ENCODE measurements around the gene ATP8A2. TPM values are rescaled to one million over a fixed set of nuclear protein-coding genes. Genes with fewer than 3 reads are reported as not detected.

Gene ATP8A2
- total RNA-seq, 1 experiment from 2014 or later, result not detected

DNA sequence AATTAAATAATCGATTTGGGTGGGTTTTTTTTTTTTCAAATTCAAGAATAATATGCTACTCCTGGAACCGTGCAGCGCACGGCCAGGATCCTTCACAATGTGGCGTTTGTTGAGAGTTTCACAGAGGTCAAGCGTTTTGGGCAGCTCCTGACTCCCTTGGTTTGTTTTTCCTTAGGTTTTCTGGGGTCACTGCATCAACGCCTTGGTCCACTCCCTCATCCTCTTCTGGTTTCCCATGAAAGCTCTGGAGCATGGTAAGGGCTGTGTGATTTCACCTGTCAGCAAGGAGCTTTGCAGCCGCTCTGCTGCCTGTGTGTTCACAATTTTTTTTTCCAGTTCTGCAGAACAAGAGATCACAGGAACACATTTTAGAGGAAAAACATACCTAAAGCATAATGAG is 467.6 kb downstream of the ATP8A2 start:
- in situ Hi-C loops (cut with HindIII; ENCODE audit: low pct_unique_long_range_greater_than_20kb, low sequenced_read_pairs), result no loop called here
- ChIA-PET CTCF (no interaction called here), POLR2A (no interaction called here)
- DNase-seq (ENCODE audit: low read depth, low spot score) (no peak), ATAC-seq (no peak)
- intact Hi-C loops (cut with micrococcal nuclease; ENCODE audit: unreplicated experiment), result no loop called here
- BruUV-seq (replicated peaks), result no TSS peak
- no peak for TF ChIP-seq TCF7L2 (IDR thresholded peaks at IDR 0.05; ENCODE audit: low read depth, low read length)
- TF ChIP-seq SIN3A (IDR thresholded peaks at IDR 0.05; ENCODE audit: borderline replicate concordance, insufficient read depth, low read depth, low read length), result no peak
- TF ChIP-seq, protein P1, sequence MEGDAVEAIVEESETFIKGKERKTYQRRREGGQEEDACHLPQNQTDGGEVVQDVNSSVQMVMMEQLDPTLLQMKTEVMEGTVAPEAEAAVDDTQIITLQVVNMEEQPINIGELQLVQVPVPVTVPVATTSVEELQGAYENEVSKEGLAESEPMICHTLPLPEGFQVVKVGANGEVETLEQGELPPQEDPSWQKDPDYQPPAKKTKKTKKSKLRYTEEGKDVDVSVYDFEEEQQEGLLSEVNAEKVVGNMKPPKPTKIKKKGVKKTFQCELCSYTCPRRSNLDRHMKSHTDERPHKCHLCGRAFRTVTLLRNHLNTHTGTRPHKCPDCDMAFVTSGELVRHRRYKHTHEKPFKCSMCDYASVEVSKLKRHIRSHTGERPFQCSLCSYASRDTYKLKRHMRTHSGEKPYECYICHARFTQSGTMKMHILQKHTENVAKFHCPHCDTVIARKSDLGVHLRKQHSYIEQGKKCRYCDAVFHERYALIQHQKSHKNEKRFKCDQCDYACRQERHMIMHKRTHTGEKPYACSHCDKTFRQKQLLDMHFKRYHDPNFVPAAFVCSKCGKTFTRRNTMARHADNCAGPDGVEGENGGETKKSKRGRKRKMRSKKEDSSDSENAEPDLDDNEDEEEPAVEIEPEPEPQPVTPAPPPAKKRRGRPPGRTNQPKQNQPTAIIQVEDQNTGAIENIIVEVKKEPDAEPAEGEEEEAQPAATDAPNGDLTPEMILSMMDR (IDR thresholded peaks at IDR 0.05), result no peak
- TF ChIP-seq POLR2AphosphoS5 (IDR thresholded peaks at IDR 0.05; ENCODE audit: low read depth, low read length), result no peak
- TF ChIP-seq REST (IDR thresholded peaks at IDR 0.05; ENCODE audit: insufficient read depth in 1 of 2, low read depth in 2 of 2, low read length in 1 of 2), result no peak
- Histone ChIP-seq H3K9me3 (ENCODE audit: control insufficient read depth, insufficient read depth, low read depth, low read length) (no peaks in the 10 kb centered on the region), H3K4me1 (ENCODE audit: control insufficient read depth, insufficient read depth, low read length) (no peaks in the 10 kb centered on the region), H3K27me3 (ENCODE audit: control insufficient read depth, insufficient read depth, low read length) (no peaks in the 10 kb centered on the region), H3K36me3 (ENCODE audit: control insufficient read depth, insufficient read depth, low read length) (no peaks in the 10 kb centered on the region), H3K27ac (ENCODE audit: low read length) (no peak overlapping the region), H3K4me3 (ENCODE audit: low read depth in 2 of 2, low read length in 2 of 2) (no peak overlapping the region)

DNA sequence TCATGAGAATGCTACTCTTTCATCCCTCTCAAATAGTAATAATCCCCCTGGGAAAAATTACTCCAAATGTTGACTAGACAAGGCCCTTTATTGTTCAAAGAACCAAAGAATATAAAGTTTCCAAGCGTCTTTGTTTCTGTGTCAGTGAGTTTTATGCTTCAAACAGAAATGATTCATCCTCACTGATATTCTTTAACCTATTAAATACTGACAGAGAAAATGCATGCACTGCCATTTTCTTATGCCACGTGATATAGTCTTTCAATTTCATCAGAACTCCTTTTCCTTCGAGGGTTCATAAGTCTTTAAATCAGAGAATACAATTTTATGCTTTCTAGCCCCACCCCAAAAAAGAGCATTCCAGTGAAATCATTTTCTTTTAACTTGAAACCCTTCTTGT is 468.5 kb downstream of the ATP8A2 start:
- H3K27me3 ChIP-seq (ENCODE audit: control insufficient read depth, insufficient read depth, low read length), result no peaks in the 10 kb centered on the region
- CTCF ChIA-PET, result no interaction called here
- BruUV-seq (replicated peaks), result no TSS peak

More for the DNA sequence above, 468.5 kb downstream of the ATP8A2 start:
- Histone ChIP-seq H3K9me3 (ENCODE audit: control insufficient read depth, insufficient read depth, low read depth, low read length) (no peaks in the 10 kb centered on the region), H3K36me3 (ENCODE audit: control insufficient read depth, insufficient read depth, low read length) (no peaks in the 10 kb centered on the region), H3K27ac (ENCODE audit: low read length) (no peak overlapping the region), H3K4me1 (ENCODE audit: control insufficient read depth, insufficient read depth, low read length) (no peaks in the 10 kb centered on the region), H3K4me3 (ENCODE audit: low read depth in 2 of 2, low read length in 2 of 2) (no peak overlapping the region)
- ATAC-seq (no peak), DNase-seq (ENCODE audit: low read depth, low spot score) (no peak)
- POLR2A ChIA-PET, result no interaction called here
- in situ Hi-C loops (cut with HindIII; ENCODE audit: low pct_unique_long_range_greater_than_20kb, low sequenced_read_pairs), result no loop called here
- no peak for TF ChIP-seq REST (IDR thresholded peaks at IDR 0.05; ENCODE audit: insufficient read depth in 1 of 2, low read depth in 2 of 2, low read length in 1 of 2)
- TF ChIP-seq, protein P1 (IDR thresholded peaks at IDR 0.05), result no peak
- no peak for TF ChIP-seq SIN3A (IDR thresholded peaks at IDR 0.05; ENCODE audit: borderline replicate concordance, insufficient read depth, low read depth, low read length)
- no peak for TF ChIP-seq TCF7L2 (IDR thresholded peaks at IDR 0.05; ENCODE audit: low read depth, low read length)
- no peak for TF ChIP-seq POLR2AphosphoS5 (IDR thresholded peaks at IDR 0.05; ENCODE audit: low read depth, low read length)
- intact Hi-C loops (cut with micrococcal nuclease; ENCODE audit: unreplicated experiment), result no loop called here

Data from Panc1 (cell line).